Cardiac septum (tissue), 1 donor: Measurements from ENCODE around the gene MSL1. TPM values are rescaled to one million over a fixed set of nuclear protein-coding genes. Genes with fewer than 3 reads are reported as not detected.
A peak's percentile ranks its signal among the peaks of the same experiment; 100 is the strongest.

Source experiments
- DNase-seq: peaks from one replicate; pipeline ENCODE4 v3.0.0-alpha.2; 2020; ENCODE audit warnings: low spot score
- intact Hi-C: fragments of 100-400 bp; cut with DNase I; formaldehyde crosslinking; loops from one replicate; pipeline ENCODE4 v1.14.0; 2022
- total RNA-seq: library from RNA; stranded (reverse); fragmentation: NEBNext Ultra II Directional; extraction: Animal tissue kit (Norgen Biotek cat#: 25700); gene quantifications from one replicate; pipeline ENCODE4 v1.2.1, GENCODE V29; 2021
- donor health status: DM: no; HTN: no; CAD: no.

Gene MSL1
- total RNA-seq, 1 donor from 2014 or later: 53.7 TPM

- intact Hi-C loops: loop anchor here (1.0 to 5.0 kb wide), 2 partner anchors 55 to 155 kb away; no protein-coding TSS in a partner anchor
- DNase-seq: no peak
These were observed 46.0 kb downstream of the MSL1 start for GRCh38 chr17:40167685-40168261.

GRCh38 chr17:40168262-40168832 lies 46.6 kb downstream of the MSL1 start:
- DNase-seq: no peak

GRCh38 chr17:40170325-40170724 lies 48.6 kb downstream of the MSL1 start:
- intact Hi-C loops: no loop called here
- DNase-seq: no peak

More at GRCh38 chr17:40168262-40168832, 46.6 kb downstream of the MSL1 start:
- intact Hi-C loops: loop anchor here (1.0 to 5.0 kb wide), 2 partner anchors 56 to 156 kb away; no protein-coding TSS in a partner anchor

GRCh38 chr17:40171750-40172149 lies 50.0 kb downstream of the MSL1 start:
- intact Hi-C loops: no loop called here
- no peak for DNase-seq

- no peak for DNase-seq
- intact Hi-C loops: no loop called here
These were observed 51.5 kb downstream of the MSL1 start for GRCh38 chr17:40173091-40173777.

DNA sequence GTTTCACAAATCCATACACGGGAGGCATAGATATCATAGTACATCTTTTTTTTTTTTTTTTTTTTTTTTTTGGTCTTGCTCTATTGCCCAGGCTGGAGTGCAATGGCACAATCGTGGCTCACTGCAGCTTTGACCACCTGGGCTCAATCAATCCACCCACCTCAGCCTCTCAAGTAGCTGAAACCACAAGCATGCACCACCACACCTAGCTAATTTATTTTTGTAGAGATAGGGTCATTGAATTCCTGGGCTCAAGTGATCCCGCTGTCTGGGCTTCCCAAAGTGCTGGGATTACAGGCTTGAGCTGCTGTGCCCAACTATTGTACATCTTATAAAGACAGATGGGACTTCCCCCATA lies 52.0 kb downstream of the MSL1 start:
- intact Hi-C loops: no loop called here
- DNase-seq: no peak

DNA sequence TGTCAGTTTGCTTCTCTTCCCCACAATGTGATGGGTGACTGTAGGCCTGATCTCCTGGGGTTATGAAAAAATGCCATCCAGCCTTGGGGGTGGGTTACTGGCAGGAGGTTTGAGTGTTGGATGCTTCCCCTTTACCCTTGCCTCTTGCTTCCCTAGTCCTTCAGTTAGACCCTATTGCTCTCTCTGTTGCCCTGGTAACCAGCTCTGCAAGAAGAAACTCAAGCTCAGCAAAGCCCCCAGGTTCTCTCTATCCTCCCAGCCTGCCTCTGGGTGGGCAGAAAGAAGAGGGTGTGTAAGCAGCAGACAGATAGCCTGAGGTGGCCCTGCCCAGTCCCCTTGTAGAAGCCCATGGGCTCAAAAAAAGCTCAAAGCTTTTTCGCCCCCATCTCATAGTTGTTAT lies 52.7 kb downstream of the MSL1 start:
- intact Hi-C loops: no loop called here
- DNase-seq: no peak

DNA sequence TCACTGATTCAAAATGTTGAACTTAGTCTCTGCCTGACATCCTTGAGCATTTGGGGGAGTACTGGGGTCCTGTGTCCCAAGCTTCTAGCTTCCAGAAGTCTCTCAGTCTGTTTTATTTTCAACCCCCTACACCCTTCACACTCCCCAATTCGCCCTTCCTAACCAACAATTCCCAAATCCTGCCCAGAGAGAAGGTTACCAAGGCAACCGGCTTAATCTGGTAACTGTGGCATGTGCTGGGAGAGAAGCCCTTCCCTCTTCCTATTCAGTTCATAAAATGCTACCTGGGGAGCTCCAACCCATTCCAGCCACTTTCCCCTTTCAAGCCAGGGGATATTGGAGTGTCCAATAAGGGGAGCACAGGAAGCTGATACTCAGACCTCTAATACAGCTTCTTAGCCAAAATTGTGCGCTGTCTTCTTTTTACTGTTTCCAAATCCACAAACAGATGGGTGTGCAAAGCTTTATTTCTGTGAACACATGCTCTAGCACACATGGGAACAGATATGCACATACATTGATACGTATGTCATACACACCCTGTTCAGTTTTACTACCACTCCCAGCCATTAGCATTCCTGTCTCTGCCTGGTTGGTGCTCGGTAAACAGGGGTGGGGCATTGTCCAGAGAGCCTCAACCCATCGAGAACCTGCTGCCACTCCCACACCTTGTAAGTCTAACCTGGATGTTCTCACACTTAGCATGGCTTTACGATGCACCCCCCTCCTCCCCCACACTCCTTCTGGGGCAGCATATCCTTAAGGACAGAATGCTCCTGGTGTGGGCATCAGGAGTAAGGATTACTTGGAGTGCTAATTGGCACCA lies 54.4 kb downstream of the MSL1 start:
- no peak for DNase-seq
- intact Hi-C loops: no loop called here

DNA sequence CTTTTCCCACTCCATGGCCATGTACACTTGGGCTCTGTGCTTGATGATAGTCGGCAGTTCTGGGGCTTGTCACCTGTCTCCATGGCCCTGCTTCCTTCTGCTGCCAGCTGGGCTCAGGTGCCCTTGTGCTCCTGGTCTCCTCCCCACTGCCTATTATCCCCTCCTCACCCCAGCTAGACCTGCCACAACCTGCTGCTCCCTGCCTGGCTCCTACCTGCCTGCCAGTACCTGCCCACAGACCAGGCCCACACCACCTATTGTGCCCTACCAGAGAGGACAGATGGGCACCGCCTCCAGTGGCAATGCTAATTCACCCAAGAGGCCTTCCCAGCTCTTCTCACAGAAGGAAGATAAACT lies 55.0 kb downstream of the MSL1 start:
- intact Hi-C loops: no loop called here
- no peak for DNase-seq

DNA sequence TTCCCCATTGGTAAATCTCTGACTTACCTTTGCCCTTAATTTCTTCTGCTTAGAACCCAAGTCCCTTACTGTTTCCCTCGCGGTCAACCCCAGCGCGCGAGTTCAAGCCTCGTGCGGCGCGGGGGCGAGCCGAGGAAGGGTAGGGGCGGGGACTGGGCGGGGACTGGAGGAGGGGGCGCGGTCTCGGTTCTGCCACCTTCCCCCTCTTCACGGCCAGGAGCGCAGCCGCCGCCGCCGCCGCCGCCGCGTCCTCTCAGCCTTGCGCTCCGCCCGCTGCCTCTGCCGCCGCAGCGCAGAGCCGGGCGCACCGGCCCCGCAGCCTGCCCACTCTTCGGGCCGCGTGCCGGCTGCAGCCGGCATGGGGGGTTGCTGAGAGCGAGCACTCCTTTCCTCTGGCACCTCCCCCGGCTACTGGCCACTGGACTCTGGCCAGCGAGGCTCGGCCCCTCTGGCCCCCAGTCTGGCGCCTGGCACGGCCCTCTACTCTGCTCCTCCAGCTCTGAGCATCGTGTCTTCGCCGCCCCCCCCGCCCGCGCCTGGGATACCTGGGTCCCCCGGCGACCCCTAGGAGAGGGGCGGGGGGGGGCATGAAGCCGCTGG lies 55.6 kb downstream of the MSL1 start, which contains the start of gene RAPGEFL1:
Gene RAPGEFL1, plus strand, starts transcription at position 196 of the 600 bp plus-strand sequence. Its CDS starts 392 bp downstream, at position 588.
- peak; percentile 87 for DNase-seq
- intact Hi-C loops: no loop called here

- no peak for DNase-seq
- intact Hi-C loops: no loop called here
These were observed 56.3 kb downstream of the MSL1 start for GRCh38 chr17:40178021-40178601.

DNA sequence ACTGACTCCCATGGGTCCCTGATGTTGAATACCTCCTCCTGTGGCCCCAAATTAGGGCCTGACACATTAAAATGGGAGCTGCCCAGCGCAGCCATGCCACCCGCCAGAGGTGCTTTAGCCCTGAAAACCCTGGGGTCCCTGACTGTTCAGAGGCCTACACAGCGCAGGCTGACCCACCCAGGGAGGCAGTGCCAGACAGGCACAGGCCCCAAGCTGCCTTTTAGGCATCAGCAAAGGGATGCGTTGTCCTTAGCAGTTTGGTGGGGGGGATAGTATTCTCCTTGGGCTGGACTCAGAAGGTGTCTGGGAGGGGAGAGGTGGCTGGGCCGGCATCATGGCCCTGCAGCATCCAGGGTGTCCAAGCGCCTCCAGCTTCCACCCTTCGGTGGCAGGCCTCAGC lies 56.9 kb downstream of the MSL1 start:
- intact Hi-C loops: no loop called here

GRCh38 chr17:40179923-40180659 lies 58.3 kb downstream of the MSL1 start:
- intact Hi-C loops: no loop called here
- DNase-seq: no peak

More for the DNA sequence above, 56.9 kb downstream of the MSL1 start:
- no peak for DNase-seq

DNA sequence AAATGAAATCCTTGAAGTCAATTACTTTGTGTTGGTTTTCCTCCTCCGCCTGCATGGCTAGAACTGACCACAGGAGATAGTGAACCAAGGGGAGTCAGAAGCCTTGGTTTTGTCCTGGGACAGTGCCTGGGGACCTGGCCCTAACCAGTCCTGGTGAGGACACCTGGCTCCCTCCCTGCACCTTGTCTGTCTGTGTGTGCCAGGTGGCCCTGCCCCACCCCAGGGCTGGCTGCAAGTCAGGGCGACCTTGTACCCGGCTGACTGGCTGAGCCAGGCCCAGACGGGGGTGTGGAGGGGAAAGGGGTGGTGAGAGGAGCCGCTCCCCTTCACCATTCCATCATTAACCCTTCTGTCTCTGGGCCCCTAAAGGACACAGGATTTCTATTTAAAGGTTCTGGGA lies 58.9 kb downstream of the MSL1 start:
- intact Hi-C loops: no loop called here
- DNase-seq: no peak

DNA sequence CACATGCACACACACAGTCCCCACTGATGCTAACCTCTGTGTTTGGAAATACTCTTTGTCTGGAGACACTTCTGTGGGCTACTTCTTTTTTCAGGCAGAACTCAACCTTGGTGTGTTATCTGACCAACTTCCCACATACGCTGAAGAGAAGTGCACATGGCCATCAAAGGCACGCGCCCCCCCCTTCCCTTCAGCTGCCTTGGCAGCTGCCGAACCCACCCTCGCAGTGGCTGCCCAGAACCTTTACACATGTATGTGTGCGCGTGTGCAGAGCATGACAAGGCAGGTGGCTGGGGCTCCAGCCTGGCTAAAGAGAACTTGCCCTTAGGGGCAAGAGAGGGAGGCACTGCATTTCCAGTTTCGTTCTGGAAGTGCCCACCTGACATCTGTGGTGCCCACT lies 59.4 kb downstream of the MSL1 start:
- no peak for DNase-seq
- intact Hi-C loops: no loop called here

DNA sequence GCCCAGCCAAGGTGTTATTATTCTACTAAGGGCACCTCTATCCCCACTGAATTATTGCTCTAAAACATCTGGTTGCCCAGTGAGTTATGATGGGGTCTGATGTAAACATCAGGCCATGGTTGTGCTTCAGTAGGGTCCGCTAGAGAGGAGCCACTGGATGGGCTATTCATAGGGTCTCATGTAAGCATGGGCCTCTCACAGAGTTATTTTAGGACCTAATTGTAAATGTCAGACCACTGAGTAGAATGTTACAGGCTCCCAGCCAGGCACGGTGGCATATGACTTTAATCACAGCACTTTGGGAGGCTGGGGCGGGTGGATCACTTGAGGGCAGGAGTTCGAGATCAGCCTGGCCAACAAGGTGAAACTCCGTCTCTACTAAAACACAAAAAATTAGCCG lies 60.8 kb downstream of the MSL1 start:
- DNase-seq: no peak
- intact Hi-C loops: no loop called here
